Upper lobe of left lung (tissue), 6 donors: ENCODE data around the gene ADAR. TPM values are rescaled to one million over a fixed set of nuclear protein-coding genes. Genes with fewer than 3 reads are reported as not detected.

Experiments used
- ATAC-seq, 2 donors: fragments of 200-7000 bp; cut with Tn5 transposase; one replicate each; pipeline ENCODE4 v1.9.1; 2022; ENCODE audit warnings: mild to moderate bottlenecking in 2 of 2, moderate library complexity in 2 of 2; ENCODE audit not compliant: low FRiP score in 2 of 2
- DNase-seq, 2 donors: peaks; one replicate each; pipeline ENCODE4 v3.0.0-alpha.2; 2019 to 2020
- H3K27ac ChIP-seq, 4 donors: fragments of 200-600 bp; sonication (generic); one replicate each; pipeline ENCODE4 v1.5.1; 2016 to 2019
- H3K27me3 ChIP-seq, 4 donors: fragments of 200-600 bp; sonication (generic); one replicate each; pipeline ENCODE4 v1.5.1; 2017 to 2019
- H3K36me3 ChIP-seq, 4 donors: fragments of 200-600 bp; sonication (generic); one replicate each; pipeline ENCODE4 v1.5.1; 2016 to 2019
- H3K4me1 ChIP-seq, 4 donors: fragments of 200-600 bp; sonication (generic); one replicate each; pipeline ENCODE4 v1.5.1; 2018 to 2019
- H3K4me3 ChIP-seq, 4 donors: fragments of 200-600 bp; sonication (generic); one replicate each; pipeline ENCODE4 v1.5.1; 2017 to 2019; ENCODE audit warnings: mild to moderate bottlenecking in 2 of 4, moderate library complexity in 1 of 4
- H3K9me3 ChIP-seq, 4 donors: fragments of 200-600 bp; sonication (generic); one replicate each; pipeline ENCODE4 v1.5.1; 2018 to 2019
- EP300 ChIP-seq, 4 donors: sonication (generic); formaldehyde crosslinking; IDR thresholded peaks; one replicate each; pipeline ENCODE4 v1.5.1; 2017; ENCODE audit warnings: antibody characterized with exemption in 4 of 4, control low read depth in 2 of 4
- POLR2A ChIP-seq, 4 donors: fragments of 450-650 bp; IDR thresholded peaks; one replicate each; pipeline ENCODE4 v1.5.1; 2016 to 2017; ENCODE audit warnings: antibody characterized with exemption in 4 of 4, mild to moderate bottlenecking in 2 of 4
- POLR2AphosphoS5 ChIP-seq, 2 donors: sonication (generic); formaldehyde crosslinking; IDR thresholded peaks; one replicate each; pipeline ENCODE4 v1.5.1; 2017; ENCODE audit warnings: antibody characterized with exemption in 2 of 2
- WGBS, 2 donors: methylation state at CpG; one replicate each; pipeline ENCODE4 v1.1.5; 2017 to 2018; 5-methylcytosine and 5-hydroxymethylcytosine counted together
- total RNA-seq, 6 donors: library from RNA; depleted of rRNA in 4 of 6; stranded (reverse); fragments of >200 nt in 4 of 6; gene quantifications; one replicate each; pipeline versions ENCODE4 v1.1.0 to v1.2.1, GENCODE V29; 2016 to 2021
- TF ChIP-seq, protein P1 (sequence below), 6 experiments: fragments of 450-650 bp in 4 of 6; fragments of 200-600 bp in 2 of 6; sonication (generic) in 2 of 6; IDR thresholded peaks; one replicate each; pipeline ENCODE4 v1.5.1; 2016 to 2019; ENCODE audit warnings: antibody characterized with exemption in 6 of 6
- donor health status: DM: no; HTN: no; CAD: no; lungs with moderate emphysema.
- donor health status: DM: no; HTN: yes; CAD: no; lungs with severe emphysema.

The ADAR gene
- total RNA-seq, 6 donors from 2014 or later, result 113 to 226 (median 156) TPM

GRCh38 chr1:154615411-154615810 lies 7.4 kb upstream of the ADAR start:
- Histone ChIP-seq H3K4me1 (peaks cover 0 to 3% (median 0%) of the 10 kb centered on the region in 4 donors), H3K36me3 (peaks cover 0 to 4% (median 0%) of the 10 kb centered on the region in 4 donors), H3K9me3 (no peaks in the 10 kb centered on the region), H3K4me3 (no peak overlapping the region), H3K27ac (no peak overlapping the region), H3K27me3 (no peaks in the 10 kb centered on the region)
- WGBS, 2 donors, result 97 to 98% methylated on average over 4 of the region's 4 CpGs
- DNase-seq, result no peak
- TF ChIP-seq POLR2AphosphoS5 (IDR thresholded peaks at IDR 0.05) (no peak), EP300 (IDR thresholded peaks at IDR 0.05) (no peak)
- TF ChIP-seq, protein P1, sequence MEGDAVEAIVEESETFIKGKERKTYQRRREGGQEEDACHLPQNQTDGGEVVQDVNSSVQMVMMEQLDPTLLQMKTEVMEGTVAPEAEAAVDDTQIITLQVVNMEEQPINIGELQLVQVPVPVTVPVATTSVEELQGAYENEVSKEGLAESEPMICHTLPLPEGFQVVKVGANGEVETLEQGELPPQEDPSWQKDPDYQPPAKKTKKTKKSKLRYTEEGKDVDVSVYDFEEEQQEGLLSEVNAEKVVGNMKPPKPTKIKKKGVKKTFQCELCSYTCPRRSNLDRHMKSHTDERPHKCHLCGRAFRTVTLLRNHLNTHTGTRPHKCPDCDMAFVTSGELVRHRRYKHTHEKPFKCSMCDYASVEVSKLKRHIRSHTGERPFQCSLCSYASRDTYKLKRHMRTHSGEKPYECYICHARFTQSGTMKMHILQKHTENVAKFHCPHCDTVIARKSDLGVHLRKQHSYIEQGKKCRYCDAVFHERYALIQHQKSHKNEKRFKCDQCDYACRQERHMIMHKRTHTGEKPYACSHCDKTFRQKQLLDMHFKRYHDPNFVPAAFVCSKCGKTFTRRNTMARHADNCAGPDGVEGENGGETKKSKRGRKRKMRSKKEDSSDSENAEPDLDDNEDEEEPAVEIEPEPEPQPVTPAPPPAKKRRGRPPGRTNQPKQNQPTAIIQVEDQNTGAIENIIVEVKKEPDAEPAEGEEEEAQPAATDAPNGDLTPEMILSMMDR (IDR thresholded peaks at IDR 0.05), result no peak
- ATAC-seq, result no peak

GRCh38 chr1:154614901-154615300 lies 6.9 kb upstream of the ADAR start:
- H3K4me3 ChIP-seq, result no peak overlapping the region
- 83 to 88% methylated on average over 6 of the region's 6 CpGs for WGBS, 2 donors
- peaks cover 0 to 4% (median 0%) of the 10 kb centered on the region in 4 donors for H3K36me3 ChIP-seq
- no peak overlapping the region for H3K27ac ChIP-seq
- H3K4me1 ChIP-seq, result peaks cover 0 to 3% (median 0%) of the 10 kb centered on the region in 4 donors
- H3K27me3 ChIP-seq, result no peaks in the 10 kb centered on the region
- DNase-seq (no peak), ATAC-seq (no peak)
- TF ChIP-seq POLR2A (IDR thresholded peaks at IDR 0.05) (no peak), EP300 (IDR thresholded peaks at IDR 0.05) (no peak), POLR2AphosphoS5 (IDR thresholded peaks at IDR 0.05) (no peak)
- TF ChIP-seq, protein P1 (IDR thresholded peaks at IDR 0.05), result no peak
- H3K9me3 ChIP-seq, result no peaks in the 10 kb centered on the region

DNA sequence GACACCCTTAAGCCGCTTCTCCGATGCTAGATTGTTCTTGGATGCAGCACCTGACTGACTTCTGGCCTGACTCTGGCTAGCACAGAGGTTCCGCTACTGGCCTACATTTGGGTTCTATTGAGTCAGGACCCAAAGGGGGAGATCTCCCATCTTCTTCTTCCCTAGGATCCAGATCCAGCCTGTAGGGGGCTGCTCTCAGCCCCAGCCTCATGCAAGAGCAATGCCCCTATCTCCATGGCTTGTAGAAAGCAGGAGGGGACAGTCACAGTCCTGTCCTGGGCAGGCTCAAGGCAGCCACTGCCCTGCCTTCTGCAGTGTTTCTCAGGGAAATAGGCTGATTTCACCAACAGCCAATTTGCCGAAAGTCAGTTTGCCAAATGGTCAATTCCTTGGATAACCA lies 6.3 kb upstream of the ADAR start:
- no peak for DNase-seq
- Histone ChIP-seq H3K4me3 (no peak overlapping the region), H3K4me1 (peaks cover 0 to 7% (median 4%) of the 10 kb centered on the region in 4 donors), H3K27me3 (no peaks in the 10 kb centered on the region), H3K27ac (no peak overlapping the region), H3K9me3 (no peaks in the 10 kb centered on the region), H3K36me3 (peaks cover 0 to 4% (median 0%) of the 10 kb centered on the region in 4 donors)
- WGBS, 2 donors, result 98% methylated on average over 4 of the region's 4 CpGs
- no peak for TF ChIP-seq POLR2A (IDR thresholded peaks at IDR 0.05)
- no peak for ATAC-seq

DNA sequence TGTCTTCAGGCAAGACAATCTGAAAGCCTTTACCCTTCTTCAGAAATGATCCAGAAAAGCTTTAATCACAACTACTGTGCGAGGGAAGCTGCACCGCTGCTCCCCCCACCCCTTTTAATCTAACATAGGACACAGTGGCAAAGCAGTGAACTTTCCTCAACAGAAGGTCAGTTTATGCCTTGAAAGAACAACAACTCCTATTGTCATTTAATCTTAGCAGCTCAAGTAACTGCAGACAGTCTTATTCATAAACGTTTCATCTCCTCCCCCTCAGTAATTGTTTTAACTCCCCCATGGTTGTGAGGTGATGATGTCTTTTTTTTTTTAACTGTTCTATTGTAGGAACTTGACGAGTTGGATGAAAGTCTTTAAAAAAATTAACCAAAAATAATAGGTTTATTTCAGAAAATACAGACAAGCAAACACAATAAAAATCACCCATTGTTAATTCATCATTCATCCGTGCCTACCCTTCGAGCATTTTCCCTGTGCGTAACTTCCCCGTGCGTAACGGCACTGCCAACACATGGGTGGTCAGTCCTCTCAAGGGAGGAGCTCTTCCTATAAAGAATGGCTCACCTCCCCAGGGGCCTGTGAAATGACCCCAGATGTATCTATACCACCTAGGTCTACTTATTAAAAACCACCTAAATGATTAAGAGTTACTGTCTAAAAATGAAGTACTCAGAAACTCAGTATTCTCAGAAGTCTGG lies 3.3 kb upstream of the ADAR start:
- no peaks in the 10 kb centered on the region for H3K27me3 ChIP-seq
- no peak overlapping the region for H3K4me3 ChIP-seq
- 58 to 65% methylated on average over 10 of the region's 10 CpGs for WGBS, 2 donors
- peaks cover 11 to 20% (median 17%) of the 10 kb centered on the region in 4 donors for H3K4me1 ChIP-seq
- DNase-seq (no peak), ATAC-seq (no peak)
- peak overlapping the region in 1 of 4 donors; percentile 40 for H3K27ac ChIP-seq
- no peaks in the 10 kb centered on the region for H3K36me3 ChIP-seq
- no peak for TF ChIP-seq EP300 (IDR thresholded peaks at IDR 0.05)
- TF ChIP-seq POLR2A (IDR thresholded peaks at IDR 0.05), result no peak
- TF ChIP-seq, protein P1 (IDR thresholded peaks at IDR 0.05), result no peak
- TF ChIP-seq POLR2AphosphoS5 (IDR thresholded peaks at IDR 0.05), result no peak
- H3K9me3 ChIP-seq, result no peaks in the 10 kb centered on the region

- Histone ChIP-seq H3K9me3 (no peaks in the 10 kb centered on the region), H3K27me3 (no peaks in the 10 kb centered on the region), H3K4me3 (no peak overlapping the region), H3K36me3 (no peaks in the 10 kb centered on the region), H3K4me1 (peaks cover 27 to 36% (median 33%) of the 10 kb centered on the region in 4 donors), H3K27ac (peak overlapping the region; percentile 97)
- 67 to 76% methylated on average over 11 to 12 of the region's 12 CpGs for WGBS, 2 donors
- DNase-seq (no peak), ATAC-seq (no peak)
- TF ChIP-seq EP300 (IDR thresholded peaks at IDR 0.05) (no peak), POLR2A (IDR thresholded peaks at IDR 0.05) (no peak), POLR2AphosphoS5 (IDR thresholded peaks at IDR 0.05) (no peak)
- TF ChIP-seq, protein P1 (IDR thresholded peaks at IDR 0.05), result no peak
Observed at GRCh38 chr1:154609398-154610380, 1.7 kb upstream of the ADAR start.
